GM21825 (cell line): ENCODE data around the gene JMJD6.
"Not testable (repeated sequence)": the region's sequence is repeated elsewhere in the genome, so short reads cannot be mapped to it uniquely, and the experiment has no call there.

ENCODE experiments used
- ATAC-seq: cut with Tn5 transposase; IDR thresholded peaks from one replicate; pipeline ENCODE4 v1.9.1; 2021; ENCODE audit warnings: mild to moderate bottlenecking, moderate library complexity; ENCODE audit not compliant: unreplicated experiment

The JMJD6 gene

DNA sequence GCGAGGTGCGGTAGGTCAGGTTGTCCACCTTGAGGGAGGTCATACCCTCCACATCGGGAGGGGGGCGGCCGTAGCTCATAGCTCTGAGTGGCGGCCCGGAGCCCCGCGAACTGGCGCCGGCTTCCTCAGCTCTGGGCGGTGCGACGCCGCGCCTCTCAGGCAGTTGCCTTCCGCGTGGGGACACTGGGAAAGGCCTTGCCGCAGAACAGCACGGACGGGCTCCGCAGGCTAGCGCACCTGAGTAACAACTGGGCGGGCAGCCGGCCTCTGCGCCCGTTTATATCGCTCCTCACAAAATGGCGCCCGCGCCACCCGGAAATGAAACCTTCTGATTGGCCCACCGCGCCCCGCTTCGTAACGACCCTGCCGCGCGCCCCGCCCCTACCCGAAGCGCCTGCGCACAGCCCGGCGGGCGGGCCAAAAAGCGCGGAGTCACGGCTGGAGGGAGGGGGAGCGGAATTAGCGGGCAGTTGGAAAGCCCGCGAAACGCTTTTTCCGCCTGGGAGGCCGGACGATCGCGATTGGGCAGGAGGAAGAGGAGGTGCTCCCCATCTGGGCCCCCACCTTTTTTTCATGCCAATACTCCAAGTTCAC lies 10.8 kb upstream of the JMJD6 start, which contains the start of gene SRSF2:
TSS of gene SRSF2 (minus strand) at position 250 of the 594 bp plus-strand sequence. CDS start at position 79, 171 bp downstream.
- ATAC-seq: peak; percentile 62

- ATAC-seq: peak; percentile 19
These were observed 10.1 kb upstream of the JMJD6 start for GRCh38 chr17:76736349-76737081.

DNA sequence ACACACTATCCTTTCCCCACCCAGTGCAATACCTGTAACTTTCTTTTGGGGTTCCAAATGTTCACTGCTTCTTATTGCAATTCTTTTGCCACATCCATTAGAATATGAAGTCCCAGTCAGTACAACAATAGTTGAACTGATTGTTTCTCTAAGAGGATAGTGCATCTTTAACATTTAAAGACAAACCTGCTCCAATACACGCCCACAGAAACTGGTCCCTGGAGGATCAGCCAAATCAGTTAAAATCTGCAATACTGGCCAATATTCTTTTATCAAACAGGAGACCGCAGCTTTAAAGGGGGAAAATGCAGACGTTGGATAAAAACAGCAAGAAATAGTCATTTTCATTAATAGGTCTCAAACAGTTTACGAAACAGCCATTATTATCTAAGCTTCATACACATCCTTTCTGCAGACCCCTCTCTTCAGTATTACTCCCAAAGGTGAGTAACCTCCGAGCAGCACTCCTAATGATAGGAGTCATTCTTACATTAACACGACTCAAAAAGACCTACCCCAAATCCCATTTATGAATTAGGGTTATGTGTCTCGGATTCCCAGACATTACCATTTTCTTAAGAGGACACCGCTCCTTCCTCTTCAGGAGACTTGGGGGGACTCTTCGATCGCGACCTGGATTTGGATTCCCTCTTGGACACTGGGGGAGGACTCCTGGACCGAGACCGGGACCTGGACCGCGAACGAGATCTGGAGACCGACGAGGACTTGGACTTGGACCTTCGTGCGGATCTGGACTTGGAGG lies 9.4 kb upstream of the JMJD6 start:
- no peak for ATAC-seq

DNA sequence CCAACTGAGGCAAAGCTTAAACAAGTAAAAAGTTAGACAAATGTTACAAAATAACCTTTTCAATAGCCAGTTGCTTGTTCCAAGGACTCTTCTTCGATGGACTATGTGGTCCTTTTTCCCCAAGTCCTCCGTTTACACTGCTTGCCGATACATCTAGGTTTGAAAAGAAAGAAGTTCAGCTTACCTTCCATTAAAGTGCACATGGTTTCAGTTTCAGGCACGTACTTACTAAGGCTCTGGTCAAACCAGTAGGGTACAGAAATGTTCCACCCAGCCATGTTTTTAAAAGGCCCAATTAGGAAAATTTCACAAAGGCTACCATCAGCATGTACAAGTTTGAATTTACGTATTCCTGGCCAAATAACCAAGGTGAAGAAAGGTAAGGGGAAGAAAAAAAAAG lies 8.6 kb upstream of the JMJD6 start:
- no peak for ATAC-seq

DNA sequence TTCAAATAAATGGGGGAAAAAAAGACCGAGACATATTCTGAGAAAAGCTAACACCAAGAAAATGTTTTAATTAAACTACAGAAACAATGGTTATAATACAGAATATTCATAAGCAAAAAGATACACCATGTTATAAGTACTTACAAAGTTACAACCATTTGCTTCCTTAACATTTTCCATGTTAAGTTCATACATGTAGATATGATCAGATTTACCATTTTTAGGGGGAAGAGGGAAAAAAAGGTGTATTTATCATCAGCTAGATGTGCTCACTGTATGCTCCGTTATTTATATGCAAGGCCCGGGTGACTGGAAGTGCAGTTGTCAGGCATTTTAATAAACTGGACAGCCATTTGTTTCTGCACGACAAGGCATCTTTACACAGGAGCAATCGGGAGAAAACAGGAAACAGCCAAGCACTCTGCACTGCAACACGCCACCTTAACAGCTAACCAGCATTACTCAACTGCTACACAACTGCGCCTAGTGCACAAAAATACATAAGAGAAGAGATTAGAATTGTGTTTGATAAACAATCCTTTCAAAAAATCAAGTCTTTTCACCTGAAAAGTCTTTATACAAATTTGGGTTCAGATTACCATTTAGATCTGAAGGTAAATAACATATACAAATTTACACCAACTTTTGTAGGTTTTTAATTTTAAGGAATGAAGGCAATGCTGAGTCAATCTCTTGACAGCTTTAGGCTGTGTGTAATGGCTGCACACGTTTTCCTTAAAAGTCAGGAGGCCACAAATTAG lies 7.9 kb upstream of the JMJD6 start:
- ATAC-seq: no peak

- no peak for ATAC-seq
These were observed 7.2 kb upstream of the JMJD6 start for GRCh38 chr17:76733618-76733957.

- no peak for ATAC-seq
These were observed 6.6 kb upstream of the JMJD6 start for GRCh38 chr17:76732734-76733617.

DNA sequence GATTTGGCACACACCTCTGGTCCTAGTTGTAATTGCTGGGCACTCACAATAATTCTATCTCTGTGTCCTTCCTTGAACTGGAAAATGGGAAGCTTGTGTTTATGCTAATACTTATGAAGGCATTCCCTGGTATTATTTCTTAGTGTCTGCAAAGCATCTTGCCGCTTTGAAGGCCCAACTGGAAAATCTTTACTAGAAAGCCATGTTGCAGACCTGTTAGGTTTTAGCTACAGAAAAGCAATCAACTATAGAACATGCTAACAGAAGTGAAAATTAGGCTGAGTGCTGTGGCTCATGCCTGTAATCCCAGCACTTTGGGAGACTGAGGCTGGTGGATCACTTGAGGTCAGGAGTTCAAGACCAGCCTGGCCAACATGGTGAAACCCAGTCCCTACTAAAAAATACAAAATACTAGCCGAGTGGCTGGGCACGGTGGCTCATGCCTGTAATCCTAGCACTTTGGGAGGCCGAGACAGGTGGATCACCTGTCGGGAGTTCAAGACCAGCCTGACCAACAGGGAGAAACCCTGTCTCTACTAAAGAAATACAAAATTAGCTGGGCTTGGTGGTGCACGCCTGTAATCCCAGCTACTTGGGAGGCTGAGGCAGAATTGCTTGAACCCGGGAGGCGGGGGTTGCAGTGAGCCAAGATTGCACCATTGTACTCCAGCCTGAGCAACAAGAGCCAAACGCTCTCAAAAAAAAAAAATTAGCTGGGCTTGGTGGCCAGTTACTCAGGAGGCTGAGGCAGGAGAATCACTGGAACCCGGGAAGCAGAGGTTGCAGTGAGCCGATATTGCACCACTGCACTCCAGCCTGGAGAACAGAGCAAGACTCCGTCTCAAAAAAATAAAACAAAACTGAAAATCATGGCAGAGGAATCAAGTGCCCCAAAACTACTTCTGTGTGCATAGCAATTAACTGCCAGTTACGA lies 5.7 kb upstream of the JMJD6 start:
- not testable (repeated sequence) for ATAC-seq

DNA sequence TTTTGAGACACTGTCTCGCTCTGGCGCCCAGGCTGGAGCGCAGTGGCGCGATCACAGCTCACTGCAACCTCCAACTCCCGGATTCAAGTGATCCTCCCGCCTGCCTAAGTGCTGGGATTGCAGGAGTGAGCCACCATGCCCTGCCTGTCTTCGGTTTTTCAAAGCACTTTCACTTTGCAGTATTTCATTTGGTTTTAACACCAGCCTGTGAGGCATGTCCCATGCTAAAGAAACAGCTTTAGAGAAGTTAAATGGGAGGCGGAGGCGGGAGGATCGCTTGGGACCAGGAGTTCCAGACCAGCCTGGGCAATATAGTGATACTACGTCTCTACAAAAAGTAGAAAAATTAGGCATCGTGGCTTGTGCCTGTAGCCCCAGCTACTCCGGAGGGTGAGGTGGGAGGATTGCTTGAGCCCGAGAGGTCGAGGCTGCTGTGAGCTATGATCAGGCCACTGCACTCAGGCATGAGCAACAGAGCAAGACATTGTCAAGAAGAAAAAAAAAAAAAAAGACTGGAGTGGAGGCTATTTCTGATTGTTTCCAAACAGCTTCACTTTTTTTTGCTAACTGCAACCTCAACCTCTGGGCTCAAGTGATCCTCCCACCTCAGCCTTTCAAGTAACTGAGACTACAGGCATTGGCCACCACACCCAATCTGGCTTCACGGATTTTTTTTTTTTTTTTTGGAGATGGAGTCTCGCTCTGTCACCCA lies 1.5 kb upstream of the JMJD6 start:
- no peak for ATAC-seq

GRCh38 chr17:76726776-76727718 lies 641 bp upstream of the JMJD6 start, which contains the start of gene METTL23:
TSS of gene METTL23 (plus strand) at chr17:76726839. CDS start at chr17:76729711, 2,872 bp downstream.
- ATAC-seq: peak; percentile 47

DNA sequence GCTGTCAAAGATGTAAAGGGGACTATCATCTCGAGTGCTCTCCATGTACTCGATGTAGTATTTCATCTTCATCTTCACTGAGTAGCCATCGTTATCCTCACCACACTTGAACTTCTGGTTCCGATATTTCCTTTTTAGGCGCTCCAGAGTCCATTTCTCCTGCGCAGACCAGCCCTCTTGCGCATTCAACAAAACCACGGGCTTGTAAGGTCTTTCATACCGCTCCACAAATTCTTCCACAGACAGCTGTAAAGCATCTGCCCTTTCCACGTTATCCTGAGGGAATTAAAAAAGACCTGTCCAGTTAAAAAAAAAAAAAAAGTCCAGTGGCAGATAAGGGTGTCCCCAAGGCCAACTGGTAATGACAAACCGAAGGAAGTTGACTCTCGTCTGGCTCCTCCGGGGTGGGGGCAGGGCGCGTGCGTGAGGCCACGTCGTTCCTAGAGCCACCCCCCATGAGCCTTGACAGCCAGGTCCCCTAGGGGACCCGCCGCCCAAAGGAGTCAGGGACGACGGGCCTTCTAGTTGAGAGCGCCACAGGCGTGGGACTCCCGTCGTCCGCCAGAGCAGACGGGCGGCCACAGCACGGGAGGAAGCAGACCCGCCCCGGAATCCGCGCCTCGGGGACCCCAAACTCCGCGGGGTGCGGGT lies 701 bp downstream of the JMJD6 start:
- ATAC-seq: peak; percentile 21

- ATAC-seq: no peak
These were observed 2.6 kb downstream of the JMJD6 start for GRCh38 chr17:76723812-76724211.

DNA sequence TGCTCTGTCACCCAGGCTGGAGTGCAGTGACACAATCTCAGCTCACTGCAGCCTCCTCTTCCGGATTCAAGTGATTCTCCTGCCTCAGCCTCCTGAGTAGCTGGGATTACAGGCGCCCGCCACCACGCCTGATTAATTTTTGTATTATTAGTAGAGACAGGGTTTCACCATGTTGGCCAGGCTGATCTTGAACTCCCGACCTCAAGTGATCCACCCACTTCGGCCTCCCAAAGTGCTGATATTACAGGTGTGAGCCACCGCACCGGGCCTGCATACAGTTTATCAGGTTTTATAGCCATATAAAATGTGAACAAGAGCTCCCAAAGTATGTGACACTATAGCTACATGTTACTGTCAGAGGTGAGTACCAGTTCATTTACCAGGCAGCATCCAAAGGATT lies 3.4 kb downstream of the JMJD6 start:
- ATAC-seq: not testable (repeated sequence)

DNA sequence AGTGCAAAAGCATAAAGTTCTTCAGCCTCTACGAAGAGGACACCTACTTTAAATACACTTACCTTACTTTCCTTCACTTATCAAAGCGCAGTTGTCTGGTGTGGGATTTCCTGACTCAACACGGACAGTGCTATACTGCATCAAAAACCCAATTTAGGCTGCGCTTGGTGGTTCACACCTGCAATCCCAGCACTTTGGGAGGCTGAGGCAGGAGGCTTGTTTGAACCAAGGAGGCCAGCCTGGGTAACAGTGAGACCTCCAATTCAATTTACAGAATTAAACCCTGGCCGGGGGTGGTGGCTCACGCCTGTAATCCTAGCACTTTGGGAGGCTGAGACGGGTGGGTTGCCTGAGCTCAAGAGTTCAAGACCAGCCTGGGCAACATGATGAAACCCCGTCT lies 4.1 kb downstream of the JMJD6 start:
- ATAC-seq: no peak

- ATAC-seq: no peak
These were observed 4.9 kb downstream of the JMJD6 start for GRCh38 chr17:76721463-76721862.

- no peak for ATAC-seq
These were observed 5.5 kb downstream of the JMJD6 start for GRCh38 chr17:76720941-76721340.

DNA sequence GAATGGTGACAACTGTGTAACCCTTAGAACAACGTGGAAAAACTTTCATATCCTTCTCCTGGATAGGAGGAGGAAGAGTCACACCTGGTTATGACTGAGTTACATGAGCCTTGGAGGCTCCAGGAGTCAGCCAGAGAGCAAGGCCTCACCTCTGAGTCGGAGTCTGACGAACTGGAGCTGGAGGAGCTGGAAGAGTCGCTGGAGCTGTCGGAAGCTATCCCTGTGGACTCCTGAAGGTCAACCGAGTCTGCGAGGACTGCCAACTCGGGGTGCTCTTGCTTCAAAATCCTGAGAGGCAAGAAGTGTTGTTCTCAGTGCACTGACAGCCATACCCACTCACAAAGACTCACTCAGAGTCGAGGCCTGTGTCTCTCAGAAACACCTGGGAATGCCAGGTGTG lies 6.2 kb downstream of the JMJD6 start:
- ATAC-seq: no peak
